Vagina (tissue), 2 donors: ENCODE results near the gene MPEG1.

Source experiments
- POLR2A ChIP-seq, 2 donors: fragments of 450-650 bp; IDR thresholded peaks; one replicate each; pipeline ENCODE4 v1.6.1; 2017; ENCODE audit warnings: antibody characterized with exemption in 2 of 2, mild to moderate bottlenecking in 2 of 2, moderate library complexity in 2 of 2
- TF ChIP-seq, protein P1 (sequence below), 3 experiments: fragments of 450-650 bp in 2 of 3; fragments of 200-600 bp in 1 of 3; sonication (generic) in 1 of 3; IDR thresholded peaks; one replicate each; pipeline ENCODE4 v1.5.1; 2017 to 2019; ENCODE audit warnings: antibody characterized with exemption in 3 of 3, mild to moderate bottlenecking in 2 of 3, moderate library complexity in 2 of 3

DNA sequence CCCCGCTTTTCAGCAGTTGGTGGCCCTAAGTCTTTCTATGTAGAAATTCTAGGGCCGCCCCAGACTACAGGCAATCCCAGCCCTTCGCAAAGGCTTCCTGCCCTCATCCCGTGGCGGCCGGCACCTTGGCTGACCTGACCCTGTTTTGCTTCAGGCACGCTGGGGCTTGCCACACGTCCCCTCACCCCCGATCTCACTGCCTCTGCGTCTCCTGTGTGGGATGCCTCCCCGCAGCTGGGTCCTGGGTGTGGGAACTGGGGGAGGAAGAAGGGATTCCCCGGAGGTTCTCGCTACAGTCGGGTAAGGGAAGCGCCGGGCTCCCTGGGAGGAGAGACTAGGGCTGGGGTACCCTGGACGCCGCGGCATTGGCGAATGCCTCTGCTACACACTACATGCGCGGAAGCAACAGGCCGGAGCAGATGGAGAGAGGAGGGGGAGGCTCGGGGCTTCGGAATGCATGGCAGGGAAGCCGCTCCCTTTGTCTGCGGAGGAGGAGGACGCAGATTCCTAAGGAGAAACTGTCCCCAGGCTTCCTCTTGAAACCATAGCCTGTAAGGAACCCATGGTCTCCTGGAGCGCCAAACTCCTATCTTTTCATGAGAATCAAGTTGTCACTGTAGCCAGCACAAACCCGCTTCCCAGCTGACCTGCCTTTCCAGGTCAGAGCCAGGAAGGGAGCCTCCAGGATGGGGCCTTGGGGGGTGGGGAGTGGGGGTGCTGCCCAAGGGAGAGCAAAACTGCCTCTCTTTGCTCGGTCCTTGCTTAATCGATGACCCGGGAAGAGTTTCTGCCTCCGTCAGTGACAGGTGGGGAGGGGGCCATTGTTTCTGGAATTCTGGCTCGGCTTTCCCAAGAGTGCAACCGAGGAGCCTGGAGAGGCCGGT is 39.4 kb downstream of the MPEG1 start:
- no peak for TF ChIP-seq POLR2A (IDR thresholded peaks at IDR 0.05)
- TF ChIP-seq, protein P1, sequence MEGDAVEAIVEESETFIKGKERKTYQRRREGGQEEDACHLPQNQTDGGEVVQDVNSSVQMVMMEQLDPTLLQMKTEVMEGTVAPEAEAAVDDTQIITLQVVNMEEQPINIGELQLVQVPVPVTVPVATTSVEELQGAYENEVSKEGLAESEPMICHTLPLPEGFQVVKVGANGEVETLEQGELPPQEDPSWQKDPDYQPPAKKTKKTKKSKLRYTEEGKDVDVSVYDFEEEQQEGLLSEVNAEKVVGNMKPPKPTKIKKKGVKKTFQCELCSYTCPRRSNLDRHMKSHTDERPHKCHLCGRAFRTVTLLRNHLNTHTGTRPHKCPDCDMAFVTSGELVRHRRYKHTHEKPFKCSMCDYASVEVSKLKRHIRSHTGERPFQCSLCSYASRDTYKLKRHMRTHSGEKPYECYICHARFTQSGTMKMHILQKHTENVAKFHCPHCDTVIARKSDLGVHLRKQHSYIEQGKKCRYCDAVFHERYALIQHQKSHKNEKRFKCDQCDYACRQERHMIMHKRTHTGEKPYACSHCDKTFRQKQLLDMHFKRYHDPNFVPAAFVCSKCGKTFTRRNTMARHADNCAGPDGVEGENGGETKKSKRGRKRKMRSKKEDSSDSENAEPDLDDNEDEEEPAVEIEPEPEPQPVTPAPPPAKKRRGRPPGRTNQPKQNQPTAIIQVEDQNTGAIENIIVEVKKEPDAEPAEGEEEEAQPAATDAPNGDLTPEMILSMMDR (IDR thresholded peaks at IDR 0.05), result no peak
